ENCODE data around the gene DAPK2.

GRCh38 chr15:64038878-64039610 lies 7.2 kb downstream of the DAPK2 start:
- TF ChIP-seq EZH2phosphoT487 (IDR thresholded peaks at IDR 0.05; ENCODE audit: borderline replicate concordance, low read length) (no peak), EZH2 (IDR thresholded peaks at IDR 0.05; ENCODE audit: low read length, unreplicated experiment) (no peak)
- TF ChIP-seq, protein P1, sequence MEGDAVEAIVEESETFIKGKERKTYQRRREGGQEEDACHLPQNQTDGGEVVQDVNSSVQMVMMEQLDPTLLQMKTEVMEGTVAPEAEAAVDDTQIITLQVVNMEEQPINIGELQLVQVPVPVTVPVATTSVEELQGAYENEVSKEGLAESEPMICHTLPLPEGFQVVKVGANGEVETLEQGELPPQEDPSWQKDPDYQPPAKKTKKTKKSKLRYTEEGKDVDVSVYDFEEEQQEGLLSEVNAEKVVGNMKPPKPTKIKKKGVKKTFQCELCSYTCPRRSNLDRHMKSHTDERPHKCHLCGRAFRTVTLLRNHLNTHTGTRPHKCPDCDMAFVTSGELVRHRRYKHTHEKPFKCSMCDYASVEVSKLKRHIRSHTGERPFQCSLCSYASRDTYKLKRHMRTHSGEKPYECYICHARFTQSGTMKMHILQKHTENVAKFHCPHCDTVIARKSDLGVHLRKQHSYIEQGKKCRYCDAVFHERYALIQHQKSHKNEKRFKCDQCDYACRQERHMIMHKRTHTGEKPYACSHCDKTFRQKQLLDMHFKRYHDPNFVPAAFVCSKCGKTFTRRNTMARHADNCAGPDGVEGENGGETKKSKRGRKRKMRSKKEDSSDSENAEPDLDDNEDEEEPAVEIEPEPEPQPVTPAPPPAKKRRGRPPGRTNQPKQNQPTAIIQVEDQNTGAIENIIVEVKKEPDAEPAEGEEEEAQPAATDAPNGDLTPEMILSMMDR (conservative IDR thresholded peaks at IDR 0.05; ENCODE audit: low read depth, low read length) = no peak
